ENCODE data around the gene HSPA12A.
"Not testable (repeated sequence)": the region's sequence is repeated elsewhere in the genome, so short reads cannot be mapped to it uniquely, and the experiment has no call there.

The HSPA12A gene

GRCh38 chr10:116715839-116716377 is 26.5 kb downstream of the HSPA12A start:
- no peak for DNase-seq (ENCODE audit: low read depth in 2 of 2)

DNA sequence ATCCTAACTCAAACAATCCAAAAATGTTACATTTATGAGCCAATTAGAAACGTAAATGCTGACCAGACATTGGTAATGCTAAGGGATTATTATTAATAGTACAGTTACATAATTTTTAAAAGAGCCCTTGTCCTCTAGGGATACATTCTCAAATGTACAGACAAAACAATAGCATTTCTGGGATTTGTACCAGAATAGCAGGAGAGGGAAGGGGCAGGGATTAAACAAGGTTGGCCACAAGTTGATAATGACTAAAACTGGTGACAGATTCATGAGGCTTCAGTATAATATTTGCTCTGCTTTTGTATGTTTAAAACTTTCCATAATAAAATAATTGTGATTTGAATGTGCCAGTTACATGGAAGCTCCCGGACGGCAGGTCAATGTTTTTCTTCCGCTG is 27.0 kb downstream of the HSPA12A start:
- DNase-seq (ENCODE audit: low read depth in 2 of 2): no peak

DNA sequence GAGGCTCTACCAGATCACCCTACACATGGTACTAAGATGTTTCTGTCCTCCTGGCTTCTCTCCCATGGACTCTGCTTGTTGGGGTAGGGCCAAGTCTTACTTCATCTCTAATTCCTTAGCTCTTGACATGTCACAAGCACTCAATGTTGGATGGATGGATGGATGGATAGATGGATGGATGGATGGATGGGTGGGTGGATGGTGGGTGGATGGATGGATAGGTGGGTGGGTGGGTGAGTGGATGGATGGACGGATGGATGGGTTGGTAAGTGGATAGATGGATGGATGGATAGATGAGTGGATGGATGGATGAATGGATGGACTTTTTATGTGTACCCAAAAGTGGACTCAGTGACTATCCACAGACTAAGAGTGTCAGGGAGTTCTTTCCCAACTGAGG is 28.5 kb downstream of the HSPA12A start:
- DNase-seq (ENCODE audit: low read depth in 2 of 2): no peak

DNA sequence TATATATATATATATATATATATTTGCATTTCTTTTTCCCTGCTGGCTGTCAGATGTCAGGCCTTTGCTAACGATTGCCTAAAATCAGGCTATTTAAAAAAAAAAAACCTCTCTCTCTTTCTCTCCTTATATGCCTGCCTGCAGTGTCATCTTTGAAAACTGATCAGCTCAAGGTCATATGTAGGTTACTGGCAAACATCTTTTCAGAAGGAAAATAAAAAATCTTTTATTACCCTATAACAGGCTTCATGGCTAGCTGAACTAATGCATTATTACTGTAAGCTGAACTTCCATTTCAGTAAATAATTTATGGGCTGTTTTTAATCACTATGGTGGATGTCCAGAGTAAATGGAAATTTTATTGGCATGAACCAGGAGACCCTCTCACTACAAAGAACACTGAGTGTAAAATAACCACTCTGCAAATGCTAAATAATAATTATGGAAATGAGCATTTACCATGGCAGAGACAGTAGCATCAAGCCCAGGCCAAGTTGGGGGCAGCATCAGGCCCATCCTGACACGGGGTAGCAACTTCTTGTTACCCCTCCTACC is 29.3 kb downstream of the HSPA12A start:
- no peak for DNase-seq (ENCODE audit: low read depth in 2 of 2)

DNA sequence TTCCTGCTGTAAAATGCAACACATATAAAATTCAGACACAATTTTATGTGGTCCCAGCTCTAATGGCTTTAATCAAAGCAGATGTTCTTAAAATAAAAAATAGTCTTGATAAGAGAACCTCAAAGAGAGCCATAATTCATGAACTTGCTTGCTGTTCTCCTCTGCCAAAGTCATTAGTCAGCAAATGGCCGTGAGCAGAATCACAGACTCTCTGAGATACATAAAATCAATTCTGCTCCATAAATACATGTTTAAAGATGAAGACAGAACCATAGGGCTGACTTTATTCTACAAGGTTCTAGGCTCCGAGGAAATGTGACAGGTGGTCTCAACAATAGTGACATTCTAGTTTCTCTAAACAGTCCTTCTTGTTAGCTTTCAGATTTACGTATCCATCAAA is 29.8 kb downstream of the HSPA12A start:
- no peak for DNase-seq (ENCODE audit: low read depth in 2 of 2)

- DNase-seq (ENCODE audit: low read depth in 2 of 2): not testable (repeated sequence)
Measured at GRCh38 chr10:116711803-116712202, 30.6 kb downstream of the HSPA12A start.

DNA sequence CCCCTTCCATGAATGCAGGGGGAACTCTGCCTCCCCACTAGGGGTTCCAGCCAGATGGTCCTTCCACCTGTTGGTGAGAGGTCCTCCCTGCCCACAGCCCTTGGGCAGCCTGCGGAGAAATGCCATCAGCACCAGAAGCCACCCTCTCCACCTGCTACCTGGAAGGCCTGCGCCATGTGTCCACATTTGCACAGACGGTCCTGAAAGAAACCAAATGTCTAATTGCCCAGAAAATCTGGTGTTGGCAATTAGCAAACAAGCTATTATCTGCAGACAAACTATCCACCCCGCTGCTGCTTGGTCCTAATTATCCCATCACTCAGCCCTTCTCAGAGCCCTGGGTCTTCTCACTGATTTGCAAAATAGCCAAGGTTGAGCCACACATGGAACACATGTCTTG is 32.3 kb downstream of the HSPA12A start:
- DNase-seq (ENCODE audit: low read depth in 2 of 2): no peak

GRCh38 chr10:116708877-116709276 is 33.5 kb downstream of the HSPA12A start:
- no peak for DNase-seq (ENCODE audit: low read depth in 2 of 2)

DNA sequence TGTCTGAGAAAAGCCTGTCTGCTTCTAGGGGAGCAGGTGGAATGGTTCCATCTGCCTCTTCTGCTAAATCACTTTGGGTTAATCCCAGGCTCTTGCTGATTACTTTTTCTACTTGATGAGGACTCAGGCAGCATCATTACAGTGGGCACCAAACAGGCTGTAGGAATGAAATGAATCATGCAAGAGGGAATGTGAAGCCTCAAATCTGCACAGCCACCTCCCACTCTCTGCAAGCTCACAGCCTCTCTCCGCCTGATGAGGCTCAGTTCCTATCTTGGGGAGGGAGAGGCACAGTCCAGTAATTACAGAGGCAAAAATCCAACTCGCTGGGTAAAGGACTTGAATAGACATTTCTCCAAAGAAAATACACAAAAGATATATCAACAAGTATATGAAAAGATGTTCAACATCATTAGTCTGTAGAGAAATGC is 34.0 kb downstream of the HSPA12A start:
- no peak for DNase-seq (ENCODE audit: low read depth in 2 of 2)

DNA sequence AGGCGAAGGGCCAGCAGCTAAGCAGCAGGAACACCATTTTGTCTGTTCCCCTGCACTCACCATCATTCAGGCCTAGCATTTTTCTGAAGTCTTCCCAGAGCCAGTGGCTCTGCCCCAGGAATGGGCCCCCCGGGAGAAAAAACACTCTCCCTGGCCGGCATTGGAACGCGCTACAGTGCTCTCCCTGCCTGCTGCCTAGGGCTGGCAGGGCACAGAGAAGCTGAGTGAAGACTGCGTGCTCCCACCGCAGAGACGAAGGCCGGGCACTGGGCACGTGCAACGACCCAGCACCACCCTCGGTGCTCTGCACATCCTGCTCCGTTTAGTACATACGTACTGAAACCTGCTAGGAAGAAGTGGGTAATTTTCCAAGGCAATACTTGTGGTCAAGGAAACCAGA is 34.4 kb downstream of the HSPA12A start:
- no peak for DNase-seq (ENCODE audit: low read depth in 2 of 2)

DNA sequence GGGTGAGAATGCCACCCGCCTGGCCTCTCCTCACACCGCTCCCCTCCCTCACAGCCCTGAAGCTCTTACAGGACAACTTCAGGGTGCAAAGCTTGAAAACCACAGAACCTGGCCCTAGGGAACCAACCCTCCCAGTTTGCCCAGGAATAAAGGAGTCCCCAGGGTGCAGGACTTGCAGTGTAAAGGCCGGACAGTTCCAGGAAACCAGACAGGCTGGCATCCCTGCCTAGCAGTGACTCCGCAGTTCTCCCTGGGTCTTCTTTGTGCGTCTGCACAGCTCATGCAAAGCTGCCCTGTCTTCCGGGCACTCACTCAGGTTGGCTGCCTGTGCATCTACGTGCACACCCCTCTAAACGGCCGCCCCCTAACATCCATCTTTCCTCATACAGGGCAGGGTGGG is 36.1 kb downstream of the HSPA12A start:
- no peak for DNase-seq (ENCODE audit: low read depth in 2 of 2)

GRCh38 chr10:116705498-116705897 is 36.9 kb downstream of the HSPA12A start:
- DNase-seq (ENCODE audit: low read depth in 2 of 2): no peak

DNA sequence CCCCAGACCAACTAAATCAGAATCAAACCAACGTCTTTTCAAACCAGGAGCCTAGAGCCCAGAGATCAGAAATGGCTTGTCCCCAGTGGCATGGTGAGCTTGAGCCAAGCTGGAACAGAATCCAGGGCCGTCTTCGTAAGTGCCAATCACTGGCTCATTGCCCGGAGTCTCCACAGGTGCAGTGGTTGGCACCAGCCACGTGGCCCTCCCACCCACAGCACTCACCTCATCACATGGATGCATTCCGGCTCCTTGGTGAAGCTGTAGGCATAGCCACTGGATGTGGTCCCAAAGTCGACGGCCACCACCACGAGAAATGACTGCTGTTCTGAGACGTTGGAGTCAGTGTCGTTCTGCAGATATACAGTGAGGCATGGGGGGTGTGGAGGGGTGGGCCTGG is 37.4 kb downstream of the HSPA12A start:
- DNase-seq (ENCODE audit: low read depth in 2 of 2): no peak

DNA sequence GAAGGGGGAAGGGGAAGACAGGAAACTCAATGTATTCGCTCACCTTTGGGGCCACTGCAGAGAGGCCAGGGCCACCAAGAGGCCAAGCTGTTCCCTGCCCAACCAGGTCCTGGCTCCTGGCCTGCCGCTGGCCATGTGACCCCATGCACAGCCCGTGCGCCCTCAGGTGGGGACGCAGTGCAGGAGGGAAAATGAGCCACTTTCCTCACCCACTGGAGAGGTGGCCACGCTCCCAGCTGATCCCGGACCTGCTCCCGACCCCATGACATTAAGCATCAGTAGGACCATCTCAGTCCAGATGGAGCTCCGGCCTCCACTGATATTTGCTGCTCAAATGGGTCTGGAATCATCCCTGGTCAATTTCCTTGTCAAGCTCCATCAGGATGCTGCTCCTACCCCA is 40.2 kb downstream of the HSPA12A start:
- no peak for DNase-seq (ENCODE audit: low read depth in 2 of 2)

GRCh38 chr10:116699471-116700150 is 42.8 kb downstream of the HSPA12A start:
- no peak for DNase-seq (ENCODE audit: low read depth in 2 of 2)

DNA sequence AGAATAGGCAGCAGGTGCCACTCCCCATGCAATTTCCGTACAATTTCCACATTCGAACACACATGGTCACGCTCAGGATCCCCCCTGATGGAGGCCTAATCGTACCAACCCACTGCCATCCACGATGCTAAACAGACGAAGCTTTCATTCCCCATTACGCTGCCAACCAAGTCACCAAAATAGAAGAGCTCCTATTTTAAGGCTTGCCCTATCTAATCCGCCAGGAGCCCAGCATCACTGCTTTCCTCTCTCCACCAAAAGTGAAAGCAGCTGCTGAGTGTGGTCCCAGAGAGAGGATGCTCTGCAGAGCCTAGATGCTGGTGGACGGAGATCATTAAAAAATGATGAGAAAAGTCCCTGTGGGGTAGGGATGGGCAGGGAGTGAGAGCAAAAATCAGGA is 43.3 kb downstream of the HSPA12A start:
- no peak for DNase-seq (ENCODE audit: low read depth in 2 of 2)

DNA sequence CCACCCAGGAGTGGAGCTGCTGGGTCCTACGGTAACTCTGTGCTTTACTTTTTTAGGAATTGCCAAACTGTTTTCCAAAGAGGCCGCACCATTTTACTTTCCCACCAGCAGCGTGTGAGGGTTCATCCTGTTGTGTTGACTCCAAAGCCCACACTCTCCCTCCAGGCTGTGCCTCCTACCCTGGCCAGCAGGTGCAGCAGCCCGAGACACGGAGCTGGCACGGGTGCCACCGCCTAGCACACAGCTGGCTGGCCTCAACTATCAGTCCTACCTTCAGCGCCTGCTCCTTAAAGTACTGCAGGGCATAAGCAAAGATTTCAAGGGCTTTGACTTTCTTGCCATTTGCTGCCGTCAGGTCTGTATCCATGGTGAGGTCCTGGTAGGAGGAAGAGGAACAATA is 44.0 kb downstream of the HSPA12A start:
- no peak for DNase-seq (ENCODE audit: low read depth in 2 of 2)

DNA sequence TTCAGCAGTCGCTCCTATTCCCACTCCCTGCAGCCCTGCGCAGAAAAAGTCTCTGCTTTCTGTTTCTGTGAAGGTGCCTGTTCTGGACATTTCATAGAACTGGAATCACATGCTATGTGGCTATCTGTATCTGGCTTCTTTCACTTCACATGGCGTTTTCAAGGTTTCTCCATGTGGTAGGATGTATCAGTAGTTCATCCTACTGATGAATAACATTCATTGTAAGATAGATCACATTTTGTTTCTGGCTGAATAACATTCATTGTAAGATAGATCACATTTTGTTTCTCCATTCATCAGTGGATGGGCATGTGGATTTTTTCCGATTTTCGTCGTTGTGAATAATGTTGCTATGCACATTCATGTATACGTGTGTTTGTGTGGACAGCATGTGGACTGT is 44.5 kb downstream of the HSPA12A start:
- no peak for DNase-seq (ENCODE audit: low read depth in 2 of 2)

DNA sequence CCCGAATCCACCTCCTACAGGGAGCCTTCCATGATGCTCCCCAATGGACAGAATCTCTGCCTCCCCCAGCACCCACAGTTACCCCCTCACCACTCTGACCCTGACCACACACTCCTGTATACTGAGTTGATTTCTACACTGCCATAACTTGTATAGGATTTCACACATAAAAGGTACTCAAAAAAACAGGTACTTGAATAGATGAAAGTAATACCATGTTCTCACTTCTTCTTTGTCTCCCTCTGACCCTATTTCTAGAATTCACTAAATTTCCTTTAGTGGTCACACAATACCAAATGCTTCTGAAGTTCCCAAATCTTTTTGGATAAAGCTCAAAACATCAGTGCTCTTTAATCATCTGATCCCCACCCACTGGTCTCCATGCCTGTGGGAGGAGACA is 45.4 kb downstream of the HSPA12A start:
- DNase-seq (ENCODE audit: low read depth in 2 of 2): no peak

- no peak for DNase-seq (ENCODE audit: low read depth in 2 of 2)
Measured at GRCh38 chr10:116694927-116695268, 47.5 kb downstream of the HSPA12A start.

DNA sequence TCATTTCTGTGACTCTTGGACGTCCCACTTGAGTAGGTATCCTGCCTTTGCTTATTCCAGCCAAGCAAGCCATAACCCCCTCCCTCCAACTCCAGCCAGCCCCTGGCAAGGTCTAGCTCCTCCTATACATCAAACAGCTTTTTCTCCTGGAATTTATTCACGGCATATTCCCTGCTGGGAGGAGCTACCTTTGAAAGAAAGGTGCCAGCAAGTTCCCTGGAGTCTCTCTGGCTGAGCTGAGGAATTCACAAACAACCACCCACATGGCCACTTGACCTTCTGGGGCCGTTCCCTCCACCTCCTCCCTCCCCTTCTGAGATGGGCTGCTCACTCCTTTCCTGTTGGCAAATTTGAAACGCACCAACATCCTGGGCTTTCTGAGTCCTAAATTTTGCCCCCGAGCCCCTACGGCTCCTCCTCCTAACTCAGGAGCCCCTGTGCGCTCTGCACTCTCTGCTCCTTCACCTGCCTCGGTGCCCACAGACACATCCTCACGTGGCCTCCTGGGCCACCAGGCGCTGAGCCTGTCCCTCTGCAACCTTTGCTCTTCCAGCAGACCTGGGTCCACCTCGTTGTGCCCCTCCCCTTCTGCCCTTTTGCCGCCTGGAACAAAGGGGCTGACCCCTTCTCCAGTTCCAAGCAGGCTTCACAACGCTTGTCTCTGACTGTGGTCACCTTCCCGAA is 48.0 kb downstream of the HSPA12A start:
- DNase-seq (ENCODE audit: low read depth in 2 of 2): no peak

DNA sequence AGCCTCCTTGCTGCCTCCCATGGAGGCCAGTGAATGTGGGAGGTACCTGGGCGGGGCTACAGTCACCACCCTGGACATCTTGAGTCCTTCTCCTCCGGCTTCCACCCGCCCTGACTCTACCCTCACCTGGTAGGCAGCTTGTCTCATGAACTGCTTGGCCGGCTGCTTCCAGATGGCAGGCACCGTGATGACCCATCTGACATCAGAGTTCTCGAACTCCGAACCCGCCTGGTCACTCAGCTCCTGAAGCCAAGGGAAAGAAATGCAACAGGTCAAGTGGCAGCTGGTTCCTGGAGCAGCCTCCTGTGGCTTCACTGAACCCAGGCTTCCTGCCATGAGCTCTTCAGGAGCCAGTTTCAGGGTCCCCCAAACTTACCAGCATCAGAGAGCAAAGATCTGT is 50.1 kb downstream of the HSPA12A start:
- DNase-seq (ENCODE audit: low read depth in 2 of 2): no peak

DNA sequence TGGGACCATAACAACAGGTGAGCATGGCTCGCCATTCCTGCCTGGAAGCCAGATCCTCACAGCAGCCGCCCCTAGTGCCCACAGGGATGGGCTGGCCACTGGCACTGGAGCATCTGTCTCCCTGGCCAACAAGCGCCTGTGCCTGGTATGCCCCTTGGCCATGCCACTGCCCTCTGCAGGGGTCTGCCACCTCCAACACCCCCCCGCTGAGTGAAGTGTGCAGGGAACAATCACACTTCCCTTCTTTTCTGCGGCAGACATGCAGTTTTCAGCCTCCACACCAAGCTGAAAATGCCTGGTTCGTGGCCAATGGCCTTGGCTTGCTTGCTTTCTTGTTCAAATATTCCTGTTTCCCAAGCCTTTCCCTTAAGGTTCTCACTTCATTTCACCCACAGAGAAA is 50.7 kb downstream of the HSPA12A start:
- DNase-seq (ENCODE audit: low read depth in 2 of 2): no peak

All from activated CD8-positive, alpha-beta memory T cell treated with anti-CD3 and anti-CD28 coated beads for 4 hours (primary cell).